Naive thymus-derived CD8-positive, alpha-beta T cell (primary cell): Measurements from ENCODE around the gene OR10G6. TPM values are rescaled to one million over a fixed set of nuclear protein-coding genes. Genes with fewer than 3 reads are reported as not detected.

ENCODE experiments used
- ATAC-seq, 2 donors: fragments of 150-1000 bp; cut with Tn5 transposase in 1 of 2; sonication (Bioruptor Pico), chemical (Tn5 transposase) in 1 of 2; 1 replicate in 1 of 2; 2 replicates in 1 of 2; pipeline ENCODE4 v1.10.0; 2021; ENCODE audit warnings: mild to moderate bottlenecking in 2 of 2, moderate library complexity in 2 of 2
- POLR2A ChIA-PET: fragments of 350-600 bp; sonication (Branson Sonifier 250); formaldehyde crosslinking; loops from one replicate; lab custom pipeline; 2021; ENCODE audit warnings: antibody characterized with exemption; lab: Charles Lee
- DNase-seq, 10 donors: peaks; one replicate each; pipeline versions ENCODE4 v3.0.0 to v3.0.0-alpha.2; 2020 to 2022
- H3K27ac Mint-ChIP-seq, 10 donors: one replicate each; pipeline ENCODE4 v1.8.0; 2020 to 2022; ENCODE audit warnings: mild to moderate bottlenecking in 10 of 10, mixed read lengths in 10 of 10, moderate library complexity in 4 of 10, inconsistent platforms in 1 of 10
- H3K27me3 Mint-ChIP-seq, 5 donors: one replicate each; pipeline ENCODE4 v1.8.0; 2021 to 2022; ENCODE audit warnings: mixed read lengths in 5 of 5
- H3K36me3 Mint-ChIP-seq, 3 donors: one replicate each; pipeline ENCODE4 v1.8.0; 2020 to 2022; ENCODE audit warnings: mixed read lengths in 3 of 3, mild to moderate bottlenecking in 2 of 3, inconsistent platforms in 1 of 3
- H3K4me1 Mint-ChIP-seq, 4 donors: one replicate each; pipeline ENCODE4 v1.8.0; 2021 to 2022; ENCODE audit warnings: mixed read lengths in 4 of 4
- H3K4me3 Mint-ChIP-seq, 10 donors: one replicate each; pipeline ENCODE4 v1.8.0; 2020 to 2022; ENCODE audit warnings: mild to moderate bottlenecking in 10 of 10, mixed read lengths in 10 of 10, moderate library complexity in 6 of 10, inconsistent platforms in 1 of 10
- H3K9me3 Mint-ChIP-seq, 9 donors: one replicate each; pipeline ENCODE4 v1.8.0; 2020 to 2022; ENCODE audit warnings: mixed read lengths in 9 of 9, mild to moderate bottlenecking in 3 of 9, inconsistent platforms in 1 of 9, moderate library complexity in 1 of 9
- polyA plus RNA-seq, 3 donors: library from polyadenylated mRNA; unstranded; fragments of 300-500 nt; fragmentation: Illumina TruSeq; gene quantifications; one replicate each; pipeline ENCODE4 v1.2.3, GENCODE V29; 2021
- total RNA-seq, 8 experiments: library from RNA in 2 of 8; stranded (reverse) in 2 of 8; gene quantifications; one replicate each; pipeline ENCODE4 v1.2.3 and lab custom pipeline; 2021 to 2026

OR10G6 gene
- total and polyA plus RNA-seq, 5 experiments from 2014 or later: not detected

DNA sequence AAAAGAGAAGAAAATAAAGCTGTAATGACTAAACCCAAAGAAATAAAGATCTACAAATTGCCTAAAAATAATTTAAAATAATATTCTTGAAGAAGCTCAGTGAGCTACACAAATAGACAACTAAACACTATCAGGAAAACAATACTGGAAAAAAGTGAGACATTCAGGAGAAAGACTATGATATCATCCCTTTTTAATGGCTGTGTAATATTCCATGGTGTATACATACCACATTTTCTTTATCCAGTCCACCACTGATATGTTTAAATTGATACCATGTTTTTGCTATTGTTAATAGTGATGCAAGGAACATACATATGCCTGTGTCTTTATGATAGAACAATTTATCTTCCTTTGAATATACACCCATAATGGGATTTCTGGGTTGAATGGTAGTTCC, 38.2 kb downstream of the OR10G6 start:
- H3K36me3 Mint-ChIP-seq: peaks cover 0 to 4% (median 0%) of the 10 kb centered on the region in 3 donors
- no peaks in the 10 kb centered on the region for H3K4me1 Mint-ChIP-seq
- POLR2A ChIA-PET: no interaction called here
- H3K4me3 Mint-ChIP-seq: no peak overlapping the region
- DNase-seq (no peak), ATAC-seq (no peak)
- peaks cover 3 to 26% (median 12%) of the 10 kb centered on the region in 9 donors for H3K9me3 Mint-ChIP-seq
- no peak overlapping the region for H3K27ac Mint-ChIP-seq
- peaks cover 0 to 32% (median 2%) of the 10 kb centered on the region in 5 donors for H3K27me3 Mint-ChIP-seq

GRCh38 chr11:123945132-123945531, 49.8 kb downstream of the OR10G6 start:
- peaks cover 5 to 21% (median 9%) of the 10 kb centered on the region in 5 donors for H3K27me3 Mint-ChIP-seq
- H3K4me1 Mint-ChIP-seq: no peaks in the 10 kb centered on the region
- ATAC-seq (no peak), DNase-seq (no peak)
- H3K27ac Mint-ChIP-seq: no peak overlapping the region
- H3K36me3 Mint-ChIP-seq: peaks cover 0 to 4% (median 0%) of the 10 kb centered on the region in 3 donors
- POLR2A ChIA-PET: no interaction called here
- no peak overlapping the region for H3K4me3 Mint-ChIP-seq
- peaks cover 0 to 7% (median 0%) of the 10 kb centered on the region in 9 donors for H3K9me3 Mint-ChIP-seq

Other genes with a start within 250 kb of the OR10G6 start
- not detected for gene OR6X1, start 240.6 kb downstream of the OR10G6 start, total RNA-seq
- gene OR6X1, start 240.6 kb downstream of the OR10G6 start, polyA plus RNA-seq: not detected
- gene OR6M1, start 188.8 kb downstream of the OR10G6 start, total RNA-seq: not detected
- not detected for gene OR6M1, start 188.8 kb downstream of the OR10G6 start, polyA plus RNA-seq
- not detected for gene TMEM225, start 109.5 kb downstream of the OR10G6 start, total RNA-seq
- gene TMEM225, start 109.5 kb downstream of the OR10G6 start, polyA plus RNA-seq: not detected
- gene OR8D4, start 93.0 kb downstream of the OR10G6 start, total RNA-seq: not detected
- not detected for gene OR8D4, start 93.0 kb downstream of the OR10G6 start, polyA plus RNA-seq
- gene OR4D5, start 55.5 kb downstream of the OR10G6 start, total RNA-seq: not detected
- gene OR4D5, start 55.5 kb downstream of the OR10G6 start, polyA plus RNA-seq: not detected
- not detected for gene OR6T1, start 51.3 kb downstream of the OR10G6 start, total RNA-seq
- not detected for gene OR6T1, start 51.3 kb downstream of the OR10G6 start, polyA plus RNA-seq
- gene OR10S1, start 17.4 kb downstream of the OR10G6 start, total RNA-seq: not detected
- gene OR10S1, start 17.4 kb downstream of the OR10G6 start, polyA plus RNA-seq: not detected
- not detected for gene OR10G4, start 17.8 kb upstream of the OR10G6 start, total RNA-seq
- gene OR10G4, start 17.8 kb upstream of the OR10G6 start, polyA plus RNA-seq: not detected
- not detected for gene OR10G9, start 27.9 kb upstream of the OR10G6 start, total RNA-seq
- gene OR10G9, start 27.9 kb upstream of the OR10G6 start, polyA plus RNA-seq: not detected
- not detected for gene OR10G8, start 31.6 kb upstream of the OR10G6 start, total RNA-seq
- gene OR10G8, start 31.6 kb upstream of the OR10G6 start, polyA plus RNA-seq: not detected
- gene OR10G7, start 46.2 kb upstream of the OR10G6 start, total RNA-seq: not detected
- gene OR10G7, start 46.2 kb upstream of the OR10G6 start, polyA plus RNA-seq: not detected
- 1 to 10 TPM; 7.9 to 8.9 TPM for gene VWA5A, start 120.3 kb upstream of the OR10G6 start, total RNA-seq
- gene VWA5A, start 120.3 kb upstream of the OR10G6 start, polyA plus RNA-seq: 10 to 100 TPM in 1 of 3 donors, 1 to 10 TPM in 2; 5.8 to 10.8 (median 9.1) TPM
- not detected for gene OR10D3, start 188.2 kb upstream of the OR10G6 start, total RNA-seq
- not detected for gene OR10D3, start 188.2 kb upstream of the OR10G6 start, polyA plus RNA-seq
- gene OR8G1, start 245.9 kb upstream of the OR10G6 start, total RNA-seq: not detected
- gene OR8G1, start 245.9 kb upstream of the OR10G6 start, polyA plus RNA-seq: not detected